Astrocyte of the spinal cord (primary cell): ENCODE data around the gene TOMM6.
"Not testable (repeated sequence)": the region's sequence is repeated elsewhere in the genome, so short reads cannot be mapped to it uniquely, and the experiment has no call there.

ENCODE experiments used
- DNase-seq: peaks from one replicate; pipeline ENCODE4 v3.0.0; 2011; ENCODE audit warnings: low read depth, low spot score
- H3K4me3 ChIP-seq: 2 replicates; pipeline ENCODE4 v1.5.1; 2011; ENCODE audit warnings: low read depth, mild to moderate bottlenecking, low read length, moderate library complexity
- in situ Hi-C: cut with HindIII; loops from 2 replicates; pipeline ENCODE4 v1.10.0; 2017; ENCODE audit warnings: low sequenced_read_pairs
- TF ChIP-seq, protein P1 (sequence below): IDR thresholded peaks from 2 replicates; pipeline ENCODE4 v1.5.1; 2012; ENCODE audit warnings: low read depth, mild to moderate bottlenecking, low read length, inconsistent platforms

Gene TOMM6

DNA sequence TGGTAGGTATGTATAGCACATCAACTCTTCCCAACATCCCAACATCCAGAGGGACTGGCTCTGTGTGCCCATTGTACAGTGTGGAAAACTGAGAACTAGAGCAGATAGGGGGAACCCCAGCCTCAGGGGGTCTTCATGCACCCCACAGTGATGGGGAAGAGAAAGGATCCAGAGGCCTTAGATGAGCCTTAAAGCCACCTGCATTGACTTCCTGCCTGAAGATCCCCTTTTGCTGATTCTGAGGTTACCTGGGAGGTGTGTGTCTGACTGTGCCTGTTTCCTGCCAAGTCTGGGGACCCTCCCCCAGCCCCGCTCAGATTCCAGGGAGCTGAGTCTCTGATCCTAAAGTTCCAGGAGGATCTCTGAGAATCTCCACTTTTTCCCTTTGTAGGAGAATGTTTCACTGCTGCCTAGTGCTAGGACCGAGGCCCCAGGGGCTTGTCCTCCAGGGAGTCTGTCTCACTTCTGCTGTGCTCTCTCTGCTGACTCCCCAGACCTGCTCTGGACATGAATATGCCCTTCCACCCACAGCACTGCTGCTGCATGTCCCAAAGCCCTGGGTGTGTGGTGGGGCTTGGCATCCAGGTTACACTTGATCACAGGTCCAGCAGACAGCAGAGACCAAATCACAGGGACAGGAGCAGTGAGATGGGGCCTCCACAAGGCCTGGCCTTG lies 27.5 kb upstream of the TOMM6 start:
- TF ChIP-seq, protein P1, sequence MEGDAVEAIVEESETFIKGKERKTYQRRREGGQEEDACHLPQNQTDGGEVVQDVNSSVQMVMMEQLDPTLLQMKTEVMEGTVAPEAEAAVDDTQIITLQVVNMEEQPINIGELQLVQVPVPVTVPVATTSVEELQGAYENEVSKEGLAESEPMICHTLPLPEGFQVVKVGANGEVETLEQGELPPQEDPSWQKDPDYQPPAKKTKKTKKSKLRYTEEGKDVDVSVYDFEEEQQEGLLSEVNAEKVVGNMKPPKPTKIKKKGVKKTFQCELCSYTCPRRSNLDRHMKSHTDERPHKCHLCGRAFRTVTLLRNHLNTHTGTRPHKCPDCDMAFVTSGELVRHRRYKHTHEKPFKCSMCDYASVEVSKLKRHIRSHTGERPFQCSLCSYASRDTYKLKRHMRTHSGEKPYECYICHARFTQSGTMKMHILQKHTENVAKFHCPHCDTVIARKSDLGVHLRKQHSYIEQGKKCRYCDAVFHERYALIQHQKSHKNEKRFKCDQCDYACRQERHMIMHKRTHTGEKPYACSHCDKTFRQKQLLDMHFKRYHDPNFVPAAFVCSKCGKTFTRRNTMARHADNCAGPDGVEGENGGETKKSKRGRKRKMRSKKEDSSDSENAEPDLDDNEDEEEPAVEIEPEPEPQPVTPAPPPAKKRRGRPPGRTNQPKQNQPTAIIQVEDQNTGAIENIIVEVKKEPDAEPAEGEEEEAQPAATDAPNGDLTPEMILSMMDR = no peak
- no peak for DNase-seq
- in situ Hi-C loops = no loop called here
- H3K4me3 ChIP-seq = no peak overlapping the region

DNA sequence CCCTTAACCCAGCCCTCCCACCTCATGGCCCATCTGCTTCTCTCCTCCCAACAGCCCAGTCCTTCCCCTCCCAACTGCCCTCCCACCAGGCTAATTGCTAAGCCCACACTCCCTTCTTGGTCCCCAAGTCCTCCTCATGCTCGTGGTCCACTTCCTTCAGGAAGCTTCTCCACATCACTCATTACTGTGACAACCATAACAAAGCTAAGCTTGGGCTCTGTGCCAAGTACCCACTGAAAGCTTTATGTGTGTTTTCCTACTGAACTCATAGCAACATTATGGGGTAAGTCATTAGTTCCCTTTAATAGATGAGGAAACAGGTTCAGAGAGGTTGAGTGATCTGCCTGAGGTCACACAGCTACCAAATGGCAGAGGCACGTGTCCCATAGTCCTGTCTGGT lies 24.0 kb upstream of the TOMM6 start:
- TF ChIP-seq, protein P1 = no peak
- no peak overlapping the region for H3K4me3 ChIP-seq
- in situ Hi-C loops = no loop called here
- DNase-seq = no peak

DNA sequence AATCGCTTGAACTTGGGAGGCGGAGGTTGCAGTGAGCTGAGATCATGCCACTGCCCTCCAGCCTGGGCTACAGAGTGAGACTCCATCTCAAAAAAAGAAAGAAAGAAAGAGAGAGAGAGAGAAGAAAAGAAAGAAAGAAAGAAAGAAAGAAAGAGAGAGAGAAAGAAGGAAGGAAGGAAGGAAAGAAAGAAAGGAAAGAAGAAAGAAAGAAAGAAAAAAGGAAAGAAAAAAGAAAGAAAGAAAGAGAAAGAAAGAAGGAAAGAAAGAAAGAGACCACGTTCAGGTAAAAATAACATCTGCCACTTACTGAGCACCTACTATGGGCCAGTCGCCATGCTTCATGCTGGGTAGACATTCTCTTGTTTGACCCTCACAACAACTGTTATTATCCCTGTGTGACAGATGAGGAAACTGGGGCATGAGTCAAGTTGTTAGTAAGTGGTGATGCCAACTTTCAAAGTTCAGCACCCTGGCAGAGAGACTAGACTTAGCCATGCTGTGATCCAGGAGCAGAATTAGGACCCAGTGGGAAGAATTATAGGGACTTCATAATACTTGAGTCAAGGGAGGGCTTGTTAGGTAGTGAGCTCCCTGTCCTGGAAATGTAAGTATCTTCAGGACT lies 21.3 kb upstream of the TOMM6 start:
- in situ Hi-C loops, H3K4me3 ChIP-seq, DNase-seq: not testable (repeated sequence)

DNA sequence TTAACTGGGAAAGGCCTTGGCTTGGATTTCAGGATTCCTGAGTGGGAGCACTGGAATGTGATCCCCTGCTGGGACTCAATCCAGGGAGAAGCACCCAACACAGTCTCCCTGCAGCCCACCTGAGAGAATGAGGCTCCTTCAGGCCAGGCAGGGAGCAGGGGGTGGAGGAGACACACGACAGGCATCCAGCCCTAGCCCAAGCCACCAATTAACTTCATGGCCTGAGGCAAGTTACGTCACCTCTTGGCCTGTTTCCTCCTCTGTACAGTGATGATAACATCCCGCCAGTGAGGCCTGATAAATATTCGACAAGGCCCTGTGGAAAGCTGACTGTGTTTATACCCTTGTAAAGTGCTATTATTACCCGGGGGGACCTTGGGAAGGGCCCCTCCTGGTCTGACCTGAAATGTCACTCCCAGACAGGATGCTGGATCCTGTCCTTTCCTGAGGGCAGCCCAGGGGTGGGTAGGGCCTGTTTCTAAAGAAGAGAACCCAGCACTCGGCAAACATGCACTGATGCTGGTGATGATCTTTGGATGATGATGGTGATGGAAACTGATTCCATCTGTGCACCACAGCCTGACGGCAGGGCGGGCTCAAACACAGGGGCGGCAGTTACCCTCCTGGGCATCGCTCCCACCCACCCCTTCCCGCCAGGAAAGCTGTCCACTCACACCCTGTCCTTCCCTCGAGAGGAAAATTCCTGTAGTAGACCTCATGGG lies 20.2 kb upstream of the TOMM6 start:
- peak; percentile 33 for DNase-seq
- in situ Hi-C loops = no loop called here
- no peak overlapping the region for H3K4me3 ChIP-seq
- TF ChIP-seq, protein P1 = no peak

DNA sequence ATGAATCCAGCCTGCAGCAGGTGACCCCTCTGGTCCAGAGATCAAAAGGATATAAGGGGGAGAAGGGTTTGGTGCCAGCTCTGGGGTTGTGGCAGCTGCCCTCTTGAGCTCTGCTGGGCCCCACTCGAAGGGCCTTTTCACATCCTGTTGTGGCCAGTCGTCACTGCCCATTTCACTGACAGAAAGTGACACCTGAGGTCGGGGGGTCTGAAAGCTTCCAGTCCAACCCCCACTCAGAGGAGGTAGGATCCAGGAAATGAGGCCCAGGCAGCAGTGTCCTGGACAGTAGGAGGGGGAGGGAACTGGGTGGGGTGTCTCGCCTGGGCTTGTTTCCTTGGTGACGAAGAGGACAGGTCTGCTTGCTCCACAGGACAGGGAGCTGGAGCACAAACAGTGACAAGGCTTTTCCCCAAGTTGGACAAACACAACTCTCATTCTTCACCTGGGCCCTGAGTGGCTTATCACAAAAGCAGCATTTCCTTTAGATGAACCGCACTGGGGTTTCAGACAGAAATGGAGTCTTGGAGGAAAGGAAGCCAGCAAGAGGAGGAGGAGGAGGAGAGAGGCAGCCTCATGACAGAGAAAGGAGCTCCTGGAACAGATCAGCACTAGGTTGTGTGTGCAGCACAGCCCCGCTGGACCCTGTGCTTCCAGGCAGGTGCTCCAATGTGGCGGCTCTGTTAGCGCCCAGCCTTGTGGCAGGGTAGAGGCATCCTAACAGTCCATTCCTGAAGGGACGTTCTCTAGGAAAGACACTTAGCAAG lies 18.8 kb upstream of the TOMM6 start:
- H3K4me3 ChIP-seq = no peak overlapping the region
- DNase-seq = no peak
- TF ChIP-seq, protein P1 = no peak
- in situ Hi-C loops = no loop called here

DNA sequence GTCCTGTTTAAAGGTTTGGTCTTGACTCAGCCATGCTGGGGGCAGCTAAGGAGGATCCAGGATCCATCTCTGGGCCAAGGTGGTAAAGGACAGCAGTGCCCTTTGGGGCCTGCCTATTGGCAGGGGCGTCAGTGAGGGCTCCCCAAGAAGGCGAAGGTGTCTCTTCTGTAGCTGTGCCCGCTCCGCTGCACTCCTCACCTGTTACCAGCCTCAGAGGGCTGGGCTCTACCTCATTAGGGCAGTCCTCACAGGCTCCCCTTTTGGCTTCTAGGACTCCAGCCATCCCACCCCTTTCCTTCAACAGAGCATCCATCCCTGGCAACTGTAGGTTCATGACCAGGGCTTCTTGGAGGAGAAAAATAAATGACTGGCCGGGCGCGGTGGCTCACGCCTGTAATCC lies 18.1 kb upstream of the TOMM6 start:
- in situ Hi-C loops = no loop called here
- no peak overlapping the region for H3K4me3 ChIP-seq
- no peak for DNase-seq
- TF ChIP-seq, protein P1 = no peak
